ENCODE measurements around the gene TDO2.

TDO2 gene

GRCh38 chr4:155954939-155955338 is 51.4 kb downstream of the TDO2 start:
- no peak for DNase-seq

GRCh38 chr4:155956461-155956860 is 53.0 kb downstream of the TDO2 start:
- no peak for DNase-seq

DNA sequence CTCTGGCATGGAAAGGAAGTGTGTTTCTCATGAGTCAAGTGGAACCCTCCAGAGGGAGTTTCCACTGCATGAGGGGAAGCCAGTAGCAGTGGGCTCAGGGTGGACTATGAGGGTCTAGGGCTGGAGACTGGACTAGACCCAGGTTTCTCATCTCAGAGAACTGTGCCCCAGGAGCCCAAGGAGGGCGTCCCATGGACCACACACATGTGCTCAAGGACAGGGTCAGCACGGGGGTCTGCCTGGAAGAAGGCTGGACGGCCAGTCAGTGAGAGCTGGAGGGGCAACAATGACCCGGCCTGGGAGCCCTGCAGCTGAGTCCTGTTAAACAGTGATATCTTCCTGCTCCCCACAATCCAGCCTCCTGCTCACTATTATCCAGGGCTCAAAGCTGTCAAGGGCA is 55.9 kb downstream of the TDO2 start:
- DNase-seq: no peak

DNA sequence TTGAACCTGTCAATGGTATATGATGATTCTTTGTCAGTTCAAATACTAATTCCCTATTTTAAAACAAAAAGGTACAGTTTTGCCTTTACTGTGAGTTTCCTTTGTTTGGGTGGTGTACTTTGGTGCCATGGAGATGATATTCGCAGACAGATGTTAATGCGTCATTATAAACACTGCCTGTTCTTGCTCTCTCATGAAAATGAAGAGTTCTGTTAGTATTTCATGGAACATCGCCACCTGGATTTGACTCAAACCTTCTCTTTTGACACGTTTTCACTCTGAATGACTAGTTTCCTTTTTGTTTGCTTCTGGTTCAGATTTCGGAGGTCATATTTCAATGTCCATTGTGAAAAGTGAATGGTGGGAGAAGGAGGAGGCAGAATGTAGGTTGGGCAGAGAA is 57.0 kb downstream of the TDO2 start:
- DNase-seq: no peak

DNA sequence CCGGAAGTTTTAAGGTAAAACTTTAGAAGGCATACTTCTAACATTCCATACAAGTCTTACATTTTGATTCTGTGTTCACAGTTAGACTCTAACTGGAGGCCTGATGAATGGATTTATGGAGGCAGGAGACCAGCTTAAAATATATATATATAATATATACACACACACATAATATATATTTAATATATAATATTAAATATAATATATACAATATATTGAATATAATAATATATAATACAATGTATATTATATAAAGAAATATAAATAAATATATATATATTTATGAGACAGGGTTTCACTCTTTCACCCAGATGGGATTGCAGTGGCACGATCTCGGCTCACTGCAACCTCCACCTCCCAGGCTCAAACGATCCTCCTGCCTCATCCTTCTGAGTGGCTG is 58.1 kb downstream of the TDO2 start:
- DNase-seq: no peak

DNA sequence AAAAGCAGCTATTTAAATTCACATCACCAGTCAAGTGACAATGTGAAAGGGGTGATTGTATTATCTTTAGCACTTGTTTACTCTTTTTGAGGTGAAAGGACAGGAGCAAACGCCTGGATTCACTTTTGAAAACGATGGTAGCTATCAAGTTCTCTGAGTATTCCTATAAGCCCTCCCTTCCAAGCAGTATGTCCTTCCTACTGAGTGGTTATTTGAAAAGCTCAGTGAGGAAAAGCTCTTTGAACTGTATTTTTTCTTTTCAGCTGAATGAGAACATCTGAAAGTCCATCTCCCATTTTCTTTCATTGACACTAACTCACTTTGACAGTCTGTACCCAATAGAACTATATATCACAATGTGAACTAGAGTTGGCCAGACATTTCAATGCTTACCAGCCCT is 59.3 kb downstream of the TDO2 start:
- DNase-seq: no peak

- no peak for DNase-seq
Observed at GRCh38 chr4:155964016-155964891, 60.8 kb downstream of the TDO2 start.

DNA sequence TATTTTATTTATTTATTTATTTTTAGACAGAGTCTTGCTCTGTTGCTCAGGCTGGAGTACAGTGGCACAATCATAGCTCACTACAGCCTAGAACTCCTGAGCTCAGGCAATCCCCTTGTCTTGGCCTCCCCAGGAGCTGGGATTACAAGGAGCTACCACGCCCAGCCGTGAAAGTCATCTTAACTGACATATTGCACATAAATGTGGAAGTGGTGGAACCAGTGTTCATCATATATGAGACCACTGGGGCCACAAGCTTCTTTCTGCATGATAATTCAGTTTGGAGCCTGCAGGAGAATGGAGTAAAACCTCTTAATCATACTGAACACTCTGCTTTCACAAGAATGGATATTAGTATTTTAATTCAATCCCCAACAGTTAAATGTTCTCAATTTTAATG is 62.7 kb downstream of the TDO2 start:
- DNase-seq: peak; percentile 19

DNA sequence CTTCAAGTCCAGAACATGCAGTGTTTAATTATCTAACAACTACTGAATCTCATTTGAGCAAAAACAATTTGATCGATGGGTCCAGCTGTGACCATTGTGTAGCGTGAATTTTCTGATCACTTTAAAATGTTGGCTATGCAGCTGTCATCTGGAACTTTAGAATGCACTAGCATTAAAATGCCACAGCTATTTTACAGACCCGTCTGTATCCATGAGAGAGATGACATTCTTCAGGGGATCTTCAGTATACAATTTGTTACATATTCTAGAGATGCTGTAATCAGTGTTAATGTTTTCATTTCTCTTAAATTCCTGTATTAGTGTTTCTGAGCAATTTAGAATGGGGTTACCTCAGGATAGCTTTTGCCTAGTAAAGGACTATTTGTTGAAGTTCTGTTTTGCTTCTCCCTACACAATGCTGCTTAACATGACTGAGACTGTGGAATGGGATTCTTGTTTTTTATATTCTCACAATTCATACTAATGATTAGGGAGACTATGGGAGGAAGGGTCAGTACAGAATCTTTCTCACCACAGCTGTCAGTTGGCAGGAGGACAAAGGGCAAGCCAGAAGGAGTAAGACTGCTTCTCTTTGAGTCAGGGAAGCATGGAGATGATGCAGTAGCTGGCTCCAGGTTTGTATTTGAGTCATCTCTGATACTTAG is 63.4 kb downstream of the TDO2 start:
- no peak for DNase-seq

All from suppressor macrophage treated with lipopolysaccharide for 4 hours (primary cell).